GM19351 (cell line): ENCODE results near the gene NKX2-1.
"Not testable (repeated sequence)": the region's sequence is repeated elsewhere in the genome, so short reads cannot be mapped to it uniquely, and the experiment has no call there.

Experiments
- ATAC-seq: cut with Tn5 transposase; IDR thresholded peaks from one replicate; pipeline ENCODE4 v1.9.1; 2021; ENCODE audit warnings: mild to moderate bottlenecking, moderate library complexity; ENCODE audit not compliant: unreplicated experiment

NKX2-1 gene

DNA sequence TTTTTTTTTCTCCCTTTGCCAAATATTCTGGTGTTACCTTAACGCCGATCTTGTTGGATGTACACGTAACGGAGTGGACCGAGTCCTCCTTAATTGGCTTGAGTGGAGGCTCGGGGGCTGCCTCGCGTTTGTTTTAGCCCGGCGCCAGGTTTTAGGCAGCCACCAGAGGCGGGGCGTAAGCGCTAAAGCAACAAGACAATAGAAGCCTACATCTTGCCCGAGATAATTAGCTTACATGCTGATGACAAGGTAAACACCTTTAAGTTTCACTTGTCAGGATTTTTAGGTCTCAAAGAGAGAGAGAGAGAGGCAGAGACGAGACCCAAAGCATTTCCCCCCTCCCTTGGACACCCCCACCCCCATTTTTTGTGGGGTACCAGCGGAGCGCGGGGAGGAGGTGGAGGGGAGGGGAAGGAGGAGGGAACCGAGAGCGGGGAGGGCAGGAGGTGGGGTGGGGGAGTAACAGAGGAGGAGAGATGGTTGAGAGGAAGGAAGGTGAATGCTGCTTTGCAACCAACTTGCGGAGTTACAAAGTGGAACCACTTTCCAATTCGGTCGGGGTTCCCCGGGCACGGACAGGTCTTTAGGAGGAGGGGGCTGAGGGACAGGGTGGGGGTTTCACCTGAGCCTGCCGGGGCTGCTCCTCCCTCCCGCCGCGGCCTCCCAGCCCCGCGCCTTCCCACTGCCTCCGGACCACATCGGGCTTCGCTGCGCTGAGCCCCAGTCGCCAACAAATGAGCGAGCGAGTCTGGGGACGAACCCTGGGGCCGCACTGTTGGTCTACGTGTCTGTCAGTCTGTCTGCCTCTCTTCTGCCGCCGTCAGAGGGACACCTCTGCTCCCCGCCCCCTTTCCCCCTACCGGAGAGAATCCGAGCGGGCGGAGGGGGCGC is at the start of gene NKX2-1:
Gene NKX2-1, minus strand, starts transcription at position 802 of the 891 bp plus-strand sequence. Its CDS starts 103 bp downstream, at position 699.
- ATAC-seq, result no peak

DNA sequence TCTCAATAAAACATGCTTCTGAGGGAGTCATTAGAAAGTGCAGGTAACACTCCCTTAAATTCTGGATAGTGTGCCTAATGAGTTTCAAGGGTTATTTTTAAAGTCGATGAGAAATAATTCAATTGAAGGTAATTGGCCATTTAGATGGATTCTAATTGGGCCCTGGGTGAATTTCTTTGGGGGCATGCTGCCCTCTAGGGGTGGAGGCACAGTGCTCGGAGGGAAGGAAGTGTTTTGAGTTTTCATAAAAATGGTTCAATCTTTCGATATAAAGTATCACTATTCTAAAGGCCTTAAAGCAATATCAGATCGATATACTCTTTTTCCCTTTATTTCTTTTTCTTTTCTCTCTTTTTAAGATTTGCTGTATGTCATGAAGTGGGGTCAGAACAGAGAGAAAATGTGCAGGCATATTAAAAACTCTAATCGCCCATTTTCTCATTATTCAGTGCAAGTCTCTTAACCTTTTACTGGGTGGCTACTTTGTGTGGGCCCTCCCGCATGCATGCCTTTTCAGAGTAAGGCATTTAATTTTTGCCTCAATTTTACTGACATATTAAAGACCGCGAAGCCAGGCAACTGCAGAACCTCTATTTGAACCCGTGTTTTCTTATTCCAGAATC is 36.9 kb upstream of the NKX2-1 start:
- no peak for ATAC-seq

DNA sequence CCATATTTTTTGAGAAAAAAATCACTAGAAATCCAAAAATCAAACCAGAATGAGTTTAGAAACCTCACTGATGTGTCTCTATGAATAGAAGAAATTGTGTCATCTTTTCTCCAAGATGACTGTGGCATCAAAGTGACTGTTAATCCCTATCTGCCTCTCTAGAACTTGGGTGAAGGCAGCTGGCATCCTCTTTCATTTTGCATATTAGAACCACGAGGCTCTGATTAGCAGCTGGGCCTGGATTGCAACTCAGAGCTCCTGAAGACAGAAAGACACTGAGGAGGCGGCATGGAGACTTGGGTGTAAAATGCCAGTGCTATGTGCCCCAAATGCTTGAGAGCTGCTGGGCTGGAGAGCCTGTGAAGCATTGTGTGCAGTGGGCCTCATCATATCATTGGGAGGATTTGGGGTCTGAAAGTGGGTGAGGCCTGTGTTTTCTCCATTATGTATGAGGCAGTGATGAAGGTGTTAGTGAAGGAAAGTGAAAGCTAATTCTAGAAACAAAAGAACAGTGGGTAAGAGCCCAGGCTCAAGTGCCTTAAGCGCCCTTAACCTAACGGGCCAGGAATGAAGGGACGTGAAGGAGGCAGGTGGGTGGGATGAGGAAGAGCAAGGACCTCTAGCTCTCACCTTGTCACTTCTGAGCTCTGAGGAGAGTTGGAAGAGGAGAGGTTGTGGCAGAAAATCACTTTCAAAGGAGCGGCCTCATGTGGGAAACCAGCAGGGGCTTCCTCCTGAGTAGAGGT is 36.1 kb upstream of the NKX2-1 start:
- ATAC-seq, result no peak

DNA sequence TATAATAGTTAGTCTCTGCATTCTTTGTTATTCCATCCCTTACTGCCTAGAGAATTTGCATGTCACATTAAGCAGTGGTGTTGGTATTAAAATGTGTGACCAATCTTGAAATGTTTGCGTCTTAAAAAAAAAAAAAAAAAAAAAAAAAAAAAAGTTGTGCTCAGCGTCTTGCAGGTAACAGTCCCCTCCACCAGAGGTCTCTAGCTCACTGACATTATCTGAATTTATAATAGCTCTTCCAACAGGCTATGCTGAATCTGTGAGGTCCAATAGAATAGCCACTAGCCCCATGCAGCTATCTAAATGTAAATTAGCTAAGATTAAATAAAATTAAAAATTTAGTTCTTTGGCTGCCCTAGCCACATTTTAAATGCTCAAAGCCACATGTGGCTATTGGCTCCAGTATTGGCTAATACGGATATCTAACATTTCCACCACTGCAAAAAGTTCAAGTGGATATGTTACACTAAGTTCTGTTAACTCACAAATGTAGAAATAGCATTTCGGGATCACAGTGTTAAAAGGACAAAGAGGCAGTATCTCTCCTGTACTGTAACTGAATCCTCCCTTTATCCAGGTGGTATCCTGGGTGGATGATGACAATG is 33.7 kb upstream of the NKX2-1 start:
- ATAC-seq, result peak; percentile 83

DNA sequence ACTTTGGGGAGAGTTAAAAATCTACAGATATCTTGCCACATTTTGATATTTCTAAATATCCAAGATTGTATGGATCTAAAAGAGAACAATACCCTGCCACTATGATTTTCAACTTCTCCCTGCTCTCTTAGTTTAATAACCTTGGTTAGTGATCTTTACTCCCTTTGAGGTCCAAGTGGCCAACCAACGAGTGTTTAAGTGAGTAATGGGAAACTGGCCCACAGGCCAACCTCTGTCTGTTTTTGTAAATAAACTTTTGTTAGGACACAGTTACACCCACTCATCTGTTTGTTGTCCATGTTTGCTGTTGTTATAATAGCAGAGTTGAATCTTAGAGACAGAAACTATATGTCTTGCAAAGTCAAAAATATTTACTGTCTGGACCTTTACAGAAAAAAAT is 30.9 kb upstream of the NKX2-1 start:
- ATAC-seq, result no peak

DNA sequence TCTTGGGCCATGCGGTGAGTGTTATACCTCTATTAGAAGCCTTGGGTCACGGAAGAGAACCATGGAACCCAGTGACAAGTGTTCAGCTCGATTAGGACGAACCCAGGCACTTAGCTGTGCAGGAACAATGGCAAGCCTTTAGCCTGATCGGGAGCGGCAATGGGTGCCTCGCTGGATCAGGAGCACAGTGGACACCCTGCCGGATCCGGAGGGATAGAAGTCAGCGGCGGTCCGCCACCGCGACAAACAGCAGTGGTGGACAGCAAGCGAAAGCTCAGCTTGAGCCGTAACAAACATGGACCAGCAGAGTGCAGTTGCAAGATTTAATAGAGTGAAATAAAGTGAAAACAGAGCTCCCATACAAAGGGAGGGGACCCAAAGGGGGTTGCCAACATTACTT is 24.2 kb upstream of the NKX2-1 start:
- ATAC-seq, result not testable (repeated sequence)

DNA sequence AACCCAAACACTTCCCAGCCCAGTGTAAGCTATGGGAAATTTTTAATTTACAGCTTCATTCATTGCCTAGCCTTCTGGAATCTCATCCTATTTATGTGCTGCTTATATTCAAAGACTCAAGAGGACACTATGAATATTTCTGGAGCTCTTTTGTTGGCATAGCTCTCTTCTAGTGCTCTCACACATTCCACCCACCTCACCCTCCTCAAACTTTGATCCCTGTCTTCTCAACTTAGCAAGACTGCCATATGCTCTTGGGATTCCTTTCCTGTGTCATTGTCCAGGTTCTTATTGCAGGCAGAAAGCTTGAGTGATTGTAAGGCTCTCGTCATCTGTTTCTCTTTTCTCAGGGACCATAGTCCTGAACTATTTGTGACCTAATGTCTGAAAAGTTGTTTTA is 18.0 kb upstream of the NKX2-1 start:
- no peak for ATAC-seq

DNA sequence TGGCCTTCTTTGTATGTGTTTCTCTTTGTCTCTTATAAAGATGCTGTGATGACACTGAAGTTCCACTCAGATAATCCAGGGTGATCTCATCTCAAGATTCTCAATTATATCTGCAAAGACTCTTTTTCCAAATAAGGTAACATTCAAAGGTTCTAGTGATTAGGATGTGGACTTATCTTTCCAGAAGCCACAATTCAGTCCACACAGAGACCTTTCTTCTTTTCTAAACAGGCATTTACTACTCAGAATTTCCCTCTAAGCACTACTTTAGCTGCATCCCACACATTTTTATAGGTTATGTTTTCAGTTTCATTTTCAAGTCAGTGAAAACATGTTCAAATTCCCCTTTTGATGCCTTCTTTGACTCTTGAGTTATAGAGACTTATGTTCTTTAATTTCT is 9.0 kb upstream of the NKX2-1 start:
- no peak for ATAC-seq

DNA sequence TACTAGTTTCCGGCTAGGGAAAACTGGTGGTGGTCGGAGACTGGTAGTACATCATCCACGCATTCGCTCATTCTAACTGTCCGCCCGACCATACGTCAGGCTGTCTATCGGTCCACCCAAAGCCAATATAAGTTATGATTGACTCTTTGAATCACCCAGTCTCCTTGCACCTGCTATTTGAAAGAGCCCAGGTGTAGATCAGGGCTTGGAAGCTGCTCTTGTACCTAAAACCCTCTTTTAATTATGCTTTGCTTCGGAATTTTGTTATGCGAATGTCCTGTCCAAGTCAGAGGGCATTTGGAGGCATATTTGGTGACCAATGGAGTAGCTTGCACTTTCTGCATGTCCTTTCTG is 5.7 kb upstream of the NKX2-1 start:
- no peak for ATAC-seq

DNA sequence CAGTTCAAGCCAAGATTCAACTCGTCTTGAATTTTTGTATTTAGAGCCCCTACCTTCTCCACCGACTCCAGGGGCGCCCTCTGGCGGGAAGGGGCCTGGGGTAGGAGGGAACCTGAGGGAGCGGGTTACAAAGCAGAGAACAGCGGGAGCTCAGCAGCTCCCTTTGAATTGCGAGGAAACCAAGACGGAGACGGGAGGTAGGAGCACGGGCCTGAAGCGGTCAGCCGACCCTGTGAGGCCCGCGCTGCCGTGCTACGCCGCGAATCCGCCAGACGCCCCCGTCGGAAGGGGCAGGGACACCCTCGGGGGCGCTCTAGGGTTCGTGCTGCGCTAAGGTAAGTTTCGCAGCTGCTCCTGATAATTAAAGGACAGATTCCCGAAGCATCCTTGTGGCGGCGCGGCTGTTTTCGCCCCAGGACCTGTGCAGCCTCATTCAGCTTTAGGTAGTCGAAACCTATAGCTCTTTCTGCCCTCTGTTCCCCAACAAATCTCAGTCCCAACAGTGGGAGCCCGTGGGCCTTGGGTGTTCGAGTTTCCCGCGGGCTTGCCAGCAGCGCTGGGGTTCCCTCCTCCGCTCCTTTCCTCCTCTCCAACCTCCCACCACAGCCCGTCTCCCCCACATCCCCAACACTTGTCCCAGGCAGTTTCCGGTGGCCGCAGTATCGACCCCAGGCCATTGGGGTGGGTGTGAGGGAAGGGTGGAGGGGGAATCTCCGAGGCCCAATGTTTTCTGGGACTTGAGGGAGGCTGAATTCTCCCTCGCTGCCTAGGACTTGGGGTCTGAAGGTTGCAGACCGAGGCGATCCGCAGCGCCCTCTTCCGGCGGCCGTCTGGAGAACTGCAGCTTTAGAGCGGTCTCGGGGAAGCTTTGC is 5.1 kb upstream of the NKX2-1 start:
- no peak for ATAC-seq

DNA sequence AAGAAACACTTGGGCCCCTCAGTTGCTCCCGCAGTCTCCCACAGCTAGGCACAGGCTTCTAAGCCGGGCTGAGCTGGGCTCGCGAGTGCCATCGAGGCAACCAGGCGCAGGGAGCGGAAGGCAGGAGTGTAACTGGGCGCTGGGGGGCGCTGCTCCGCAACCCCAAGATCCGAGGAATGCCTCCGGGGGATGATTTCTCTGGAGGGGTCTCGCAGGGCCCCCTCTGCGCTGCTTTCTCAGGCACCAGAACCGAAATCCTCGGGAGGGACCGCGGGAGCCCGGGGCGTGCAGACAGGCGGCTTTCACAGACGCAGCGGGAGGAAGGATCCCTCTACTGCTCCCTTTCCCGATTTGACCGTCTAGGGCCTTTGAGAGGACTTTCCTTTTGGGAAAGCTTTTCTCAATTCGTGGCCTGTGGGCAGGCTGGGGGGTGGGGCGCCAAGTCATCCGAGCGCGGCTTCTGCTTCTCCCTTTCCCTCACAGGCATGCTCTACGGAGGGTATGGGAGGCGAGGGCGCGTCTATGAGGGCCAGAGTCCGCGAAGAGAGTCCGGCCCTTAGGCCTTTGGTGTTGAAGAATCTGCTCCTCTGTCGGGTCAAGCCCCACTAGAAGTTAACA is 4.3 kb upstream of the NKX2-1 start:
- no peak for ATAC-seq

DNA sequence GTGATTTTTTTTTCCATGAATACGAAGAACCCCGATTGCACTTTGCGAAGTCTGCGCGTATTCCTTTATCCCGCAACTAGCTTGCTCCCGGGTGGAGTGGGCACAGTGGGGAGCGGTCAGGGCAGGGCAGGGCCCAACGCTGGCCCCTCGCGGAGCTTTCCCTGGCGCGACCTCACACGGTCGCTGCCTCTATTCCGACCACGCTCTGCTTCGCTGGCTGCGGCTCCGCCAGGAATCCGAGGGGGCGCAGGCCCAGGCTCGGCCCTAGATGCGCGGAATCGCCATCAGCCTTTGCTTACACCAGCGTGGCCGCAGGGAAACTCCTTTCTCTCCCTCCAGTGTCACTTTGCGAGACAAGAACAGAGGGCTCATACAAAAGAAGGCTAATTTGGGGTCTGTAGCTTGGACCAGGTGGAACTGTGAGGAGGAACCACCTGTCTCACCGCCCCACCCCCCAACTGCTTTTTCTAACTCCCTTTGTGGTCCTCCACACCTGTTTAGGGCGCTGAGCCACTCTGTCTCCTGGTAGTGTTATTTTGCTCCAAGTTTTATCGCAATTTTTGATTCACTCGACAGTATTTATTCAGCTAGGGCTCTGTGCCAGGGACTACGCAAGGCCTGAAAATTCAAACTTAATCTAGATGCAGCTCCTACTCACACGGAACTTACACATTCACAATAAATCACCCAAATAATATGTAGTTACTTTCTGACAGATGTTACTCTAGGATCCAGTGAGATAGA is 3.1 kb upstream of the NKX2-1 start:
- ATAC-seq, result no peak

DNA sequence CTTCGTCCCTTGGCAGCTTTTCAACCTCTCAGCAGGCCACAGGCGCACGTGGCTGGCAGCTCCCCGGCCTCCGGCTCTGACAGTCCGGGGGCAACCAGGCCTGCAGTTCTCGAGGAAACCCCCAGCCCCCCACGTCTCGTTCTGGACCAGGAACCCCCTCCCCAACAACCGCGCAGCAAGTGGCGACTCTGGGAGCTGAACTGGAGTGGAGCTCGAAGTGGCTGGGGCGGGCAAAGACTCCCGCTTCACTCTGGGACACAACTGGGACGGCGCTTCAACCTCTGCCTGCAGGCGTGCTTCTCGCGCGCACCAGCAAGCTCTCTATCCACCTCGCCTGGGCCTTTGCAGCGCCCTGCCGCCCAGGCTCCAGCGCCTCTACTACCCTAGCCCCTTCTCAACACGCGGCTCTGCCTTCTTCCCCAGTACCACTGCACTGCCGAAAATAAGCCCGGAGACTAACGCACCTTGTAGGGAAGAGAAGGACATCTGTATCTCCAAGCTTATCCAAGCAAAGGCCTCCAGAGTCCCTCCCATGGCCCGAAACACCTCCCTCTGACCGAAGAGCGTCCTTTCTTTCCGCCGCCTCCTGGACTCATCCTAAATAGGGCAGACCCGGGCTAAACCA is 2.4 kb upstream of the NKX2-1 start:
- no peak for ATAC-seq

DNA sequence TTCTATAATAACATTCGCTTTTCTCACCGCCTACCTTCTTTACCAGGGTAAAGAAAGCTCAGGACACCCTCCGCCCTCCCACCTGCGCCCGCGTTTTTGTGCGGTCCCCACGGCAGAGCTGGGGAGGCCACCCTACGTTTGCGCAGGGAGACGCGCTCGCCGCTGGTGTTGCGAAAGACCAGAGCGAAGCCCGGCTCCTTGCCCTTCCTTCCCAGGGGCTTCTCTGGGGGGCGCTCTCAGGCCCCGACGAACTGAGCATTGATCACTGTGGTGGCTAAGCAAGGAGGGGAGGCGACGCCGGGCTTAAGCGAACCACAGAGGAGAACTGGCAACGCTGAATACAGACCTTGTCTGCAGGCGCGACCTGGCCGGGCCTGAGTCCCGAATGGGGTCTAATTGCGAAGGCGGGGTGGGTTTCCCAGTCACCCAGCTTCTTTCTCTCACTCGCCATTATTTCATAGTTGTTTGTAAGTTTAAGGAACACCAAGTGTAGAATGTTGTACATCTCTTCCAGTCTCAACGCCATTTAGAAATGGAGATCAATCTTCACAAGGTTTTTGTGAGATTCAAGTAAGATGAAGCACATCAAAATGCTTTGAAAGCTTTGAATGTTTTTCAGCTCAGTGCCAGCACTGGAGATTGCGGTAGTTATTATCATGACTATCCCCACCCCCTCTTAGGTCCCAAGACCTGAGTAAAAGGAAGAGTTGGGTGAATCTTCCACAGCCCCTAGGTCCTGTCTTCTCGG is 1.7 kb upstream of the NKX2-1 start:
- no peak for ATAC-seq

DNA sequence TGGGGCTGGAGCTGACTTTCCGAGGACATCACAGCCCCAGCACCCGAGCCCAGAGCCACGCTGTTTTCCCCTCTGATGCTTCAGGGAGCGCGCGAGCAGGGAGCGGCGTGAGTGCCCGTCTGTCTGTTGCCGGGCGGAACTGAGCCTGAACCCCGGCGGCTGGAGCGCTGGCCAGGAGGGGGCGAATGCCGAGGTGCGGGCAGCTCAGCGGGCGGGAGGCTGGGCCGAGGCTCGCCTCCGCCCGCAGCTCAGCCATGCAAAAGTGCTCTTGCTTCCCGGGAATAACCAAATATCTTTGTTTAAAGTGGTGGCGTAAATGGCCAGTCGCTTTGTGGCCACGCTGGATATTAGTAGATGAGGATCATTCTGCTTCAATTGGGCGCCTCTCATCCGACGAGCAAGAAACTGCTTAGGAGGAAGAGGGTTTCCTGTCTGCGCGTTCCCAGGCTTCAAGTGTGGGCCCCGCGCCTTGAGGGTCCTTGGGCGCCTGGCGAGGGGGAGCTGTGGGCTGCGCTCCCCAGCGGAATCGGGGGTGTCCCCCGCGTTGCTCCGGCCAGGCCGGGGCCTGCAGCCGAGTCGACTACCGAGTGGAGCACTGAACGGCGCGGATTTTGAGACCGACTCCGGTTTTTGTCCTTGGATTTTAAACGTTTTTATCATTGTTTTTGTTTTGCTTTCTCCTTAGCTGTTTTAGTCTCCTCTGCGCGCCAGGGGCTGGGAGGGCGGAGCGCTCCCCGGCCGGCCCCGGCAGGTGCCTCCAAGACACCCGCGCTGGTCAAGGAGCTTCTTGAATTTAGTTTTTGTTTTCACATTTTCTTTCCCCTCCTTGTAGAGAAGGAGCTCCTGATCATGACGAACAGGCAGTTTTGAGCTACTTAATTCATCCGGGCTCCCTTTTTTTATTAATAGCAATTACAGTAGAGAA is 831 bp upstream of the NKX2-1 start:
- ATAC-seq, result no peak

DNA sequence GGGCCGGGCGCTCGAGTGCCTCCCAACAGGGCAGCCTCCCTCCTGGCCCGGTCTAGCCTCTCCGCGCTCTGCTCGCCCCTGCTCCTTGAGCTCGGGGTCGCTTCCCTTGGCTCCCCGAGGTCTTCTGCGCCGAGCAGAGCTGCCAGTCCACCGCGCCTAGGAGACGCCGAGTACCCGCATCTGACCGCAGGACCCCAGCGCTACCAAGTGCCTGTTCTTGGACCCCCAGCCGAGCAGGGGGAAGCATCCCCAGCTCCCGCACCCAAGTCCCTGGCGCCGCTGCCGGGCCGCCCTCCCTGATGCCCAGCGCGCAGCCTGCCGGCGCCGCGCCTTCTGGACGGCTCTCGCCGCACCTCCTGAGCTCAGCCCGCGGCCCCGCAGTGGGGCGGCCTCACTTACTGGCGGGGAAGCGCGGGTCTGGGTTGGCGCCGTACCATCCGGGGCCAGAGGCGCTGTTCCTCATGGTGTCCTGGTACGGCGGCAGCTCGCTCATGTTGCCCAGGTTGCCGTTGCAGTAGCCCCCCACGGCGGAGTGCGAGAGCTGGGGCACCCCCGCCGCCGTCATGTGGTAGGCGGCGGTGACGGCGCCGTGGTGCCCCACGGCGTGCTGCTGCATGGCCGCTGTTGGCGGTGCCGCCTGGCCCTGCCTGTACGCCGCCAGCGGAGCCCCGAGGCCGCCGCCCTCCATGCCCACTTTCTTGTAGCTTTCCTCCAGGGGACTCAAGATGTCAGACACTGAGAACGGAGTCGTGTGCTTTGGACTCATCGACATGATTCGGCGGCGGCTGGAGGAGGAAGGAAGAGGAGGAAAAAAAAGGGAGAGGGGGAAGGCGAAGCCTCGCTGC is 1.2 kb downstream of the NKX2-1 start:
- ATAC-seq, result no peak
